Frontal cortex (tissue), 4 donors: ENCODE data around the gene PRSS12. TPM values are rescaled to one million over a fixed set of nuclear protein-coding genes. Genes with fewer than 3 reads are reported as not detected.

Source experiments
- DNase-seq, 2 donors: peaks; one replicate each; pipeline ENCODE4 v3.0.0; 2012; ENCODE audit warnings: low spot score in 2 of 2
- FAIRE-seq: peaks from 2 replicates; lab custom pipeline; 2012; peaks lifted over from hg19 to GRCh38; lab: Jason Lieb, UNC
- small RNA-seq: library from RNA; depleted of rRNA; stranded (forward); fragments of <200 nt; gene quantifications from one replicate; pipeline ENCODE3, GENCODE V24; 2014
- total RNA-seq: library from RNA; depleted of rRNA; stranded (reverse); fragments of >200 nt; gene quantifications from one replicate; pipeline ENCODE4 v1.2.3, GENCODE V29; 2014
- donor health status: control.
- donor health status: control.
- donor health status: control.

PRSS12 gene
- total RNA-seq, 1 donor from 2014 or later: 24.9 TPM

GRCh38 chr4:118235566-118236120 is 117.2 kb downstream of the PRSS12 start:
- DNase-seq (no peak), FAIRE-seq (no peak)

Small RNA genes within 50 kb of the gene (small RNA-seq; reads per million reads assigned to genes)
- not detected for gene SNORA24
